Spleen (tissue), 11 donors: ENCODE measurements around the gene APOA1. TPM values are rescaled to one million over a fixed set of nuclear protein-coding genes. Genes with fewer than 3 reads are reported as not detected.
A peak's percentile ranks its signal among the peaks of the same experiment; 100 is the strongest.

Source experiments
- DNase-seq: peaks from one replicate; pipeline ENCODE4 v3.0.0-alpha.2; 2020
- H3K27ac ChIP-seq, 8 donors: fragments of 200-600 bp; sonication (generic) in 7 of 8; 1 replicate in 4 of 8; 2 replicates in 4 of 8; pipeline versions ENCODE4 v1.5.0 to v1.8.0; 2016 to 2021; ENCODE audit warnings: inconsistent platforms in 4 of 8, mild to moderate bottlenecking in 4 of 8, moderate library complexity in 1 of 8
- H3K27me3 ChIP-seq, 7 donors: fragments of 200-600 bp; sonication (generic) in 6 of 7; replicated peaks in 1 of 7; 1 replicate in 4 of 7; 2 replicates in 3 of 7; pipeline versions ENCODE4 v1.5.0 to v1.8.0; 2016 to 2021; ENCODE audit warnings: inconsistent platforms in 3 of 7, mild to moderate bottlenecking in 1 of 7
- H3K36me3 ChIP-seq, 6 donors: fragments of 200-600 bp; sonication (generic) in 5 of 6; 1 replicate in 4 of 6; 2 replicates in 2 of 6; pipeline versions ENCODE4 v1.5.0 to v1.8.0; 2016 to 2021; ENCODE audit warnings: inconsistent platforms in 2 of 6
- H3K4me1 ChIP-seq, 6 donors: fragments of 200-600 bp; sonication (generic) in 5 of 6; 1 replicate in 3 of 6; 2 replicates in 3 of 6; pipeline versions ENCODE4 v1.5.0 to v1.8.0; 2016 to 2021; ENCODE audit warnings: inconsistent platforms in 3 of 6
- H3K4me3 ChIP-seq, 8 donors: fragments of 200-600 bp; sonication (generic) in 7 of 8; 1 replicate in 4 of 8; 2 replicates in 4 of 8; pipeline versions ENCODE4 v1.5.0 to v1.8.0; 2016 to 2021; ENCODE audit warnings: inconsistent platforms in 4 of 8, mild to moderate bottlenecking in 4 of 8, moderate library complexity in 2 of 8
- H3K9me3 ChIP-seq, 8 donors: fragments of 200-600 bp; sonication (generic) in 7 of 8; 1 replicate in 4 of 8; 2 replicates in 4 of 8; pipeline versions ENCODE4 v1.5.0 to v1.8.0; 2016 to 2021; ENCODE audit warnings: inconsistent platforms in 4 of 8
- CTCF ChIP-seq, 11 experiments: fragments of 200-600 bp in 7 of 11; fragments of 450-650 bp in 4 of 11; sonication (generic) in 4 of 11; IDR thresholded peaks in 8 of 11; conservative IDR thresholded peaks in 3 of 11; 1 replicate in 7 of 11; 2 replicates in 4 of 11; pipeline versions ENCODE4 v1.4.0 to v1.8.0; 2016 to 2021; ENCODE audit warnings: antibody characterized with exemption in 11 of 11, inconsistent platforms in 4 of 11, mild to moderate bottlenecking in 1 of 11
- POLR2A ChIP-seq, 3 donors: fragments of 450-650 bp; IDR thresholded peaks; one replicate each; pipeline ENCODE4 v1.5.1; 2017; ENCODE audit warnings: antibody characterized with exemption in 3 of 3, mild to moderate bottlenecking in 1 of 3
- POLR2AphosphoS5 ChIP-seq, 3 donors: sonication (generic); formaldehyde crosslinking; IDR thresholded peaks; one replicate each; pipeline ENCODE4 v1.5.1; 2017; ENCODE audit warnings: antibody characterized with exemption in 3 of 3
- WGBS, 5 donors: extraction: QIAGEN DNeasy Blood & Tissue Kit in 3 of 5; methylation state at CpG; one replicate each; pipeline versions ENCODE4 v1.1.5 to v1.1.7; 2013 to 2018; 5-methylcytosine and 5-hydroxymethylcytosine counted together
- intact Hi-C: fragments of 100-400 bp; cut with DNase I; formaldehyde crosslinking; loops from one replicate; pipeline ENCODE4 v1.15.0; 2023; ENCODE audit warnings: low total_unique reads
- polyA plus RNA-seq, 3 donors: library from polyadenylated mRNA; stranded (reverse); fragments of 200-250 nt; gene quantifications; one replicate each; pipeline ENCODE4 v1.2.1, GENCODE V29; 2013
- total RNA-seq, 7 donors: library from RNA; depleted of rRNA in 3 of 7; stranded (reverse); fragments of >200 nt in 3 of 7; fragmentation: NEBNext Ultra II Directional in 4 of 7; extraction: Animal tissue kit (Norgen Biotek cat#: 25700) in 4 of 7; gene quantifications; one replicate each; pipeline versions ENCODE4 v1.1.0 to v1.2.1, GENCODE V29; 2016 to 2021
- donor health status: healthy with polysubstance abuse.
- donor health status: DM: no; HTN: no; CAD: no; lungs with moderate emphysema.
- donor health status: DM: no; HTN: no; CAD: no.
- donor health status: Bipolar disorder and iron deficiency.
- donor health status: healthy.
- donor health status: DM: no; HTN: no; CAD: no.
- donor health status: DM: yes; HTN: yes; CAD: no.

APOA1 gene
- total and polyA plus RNA-seq, 10 donors = 0.44 to 3.3 (median 1.5) TPM; not detected in 2

- Histone ChIP-seq H3K4me3 (no peak overlapping the region), H3K27ac (no peak overlapping the region), H3K36me3 (peaks cover 0 to 80% (median 67%) of the 10 kb centered on the region in 6 donors), H3K27me3 (no peaks in the 10 kb centered on the region), H3K9me3 (no peaks in the 10 kb centered on the region), H3K4me1 (peaks cover 0 to 22% (median 13%) of the 10 kb centered on the region in 6 donors)
- TF ChIP-seq POLR2A (IDR thresholded peaks at IDR 0.05) = no peak
- TF ChIP-seq CTCF (IDR thresholded peaks at IDR 0.05 in 8 of 11, conservative IDR thresholded peaks at IDR 0.05 in 3 of 11) = no peak
- TF ChIP-seq POLR2AphosphoS5 (IDR thresholded peaks at IDR 0.05) = no peak
- no peak for DNase-seq
- WGBS, 5 donors = 95 to 99% (median 98%) methylated on average over 2 of the region's 2 CpGs
- intact Hi-C loops = loop anchor here (10.0 kb wide), 1 partner anchor 351 kb away; no protein-coding TSS in a partner anchor
These were observed 36.8 kb upstream of the APOA1 start for GRCh38 chr11:116874251-116874650.

- intact Hi-C loops = loop anchor here (10.0 kb wide), 1 partner anchor 351 kb away; no protein-coding TSS in a partner anchor
These were observed 36.0 kb upstream of the APOA1 start for GRCh38 chr11:116873381-116873780.

GRCh38 chr11:116871248-116871647 lies 33.8 kb upstream of the APOA1 start:
- H3K27ac ChIP-seq = peak overlapping the region in 4 of 8 donors; percentile 15 to 45 (median 34)
- H3K9me3 ChIP-seq = no peaks in the 10 kb centered on the region
- H3K4me3 ChIP-seq = no peak overlapping the region
- no peak for DNase-seq
- intact Hi-C loops = loop anchor here (10.0 kb wide), 1 partner anchor 354 kb away; no protein-coding TSS in a partner anchor
- peaks cover 0 to 22% (median 13%) of the 10 kb centered on the region in 6 donors for H3K4me1 ChIP-seq
- TF ChIP-seq CTCF (IDR thresholded peaks at IDR 0.05 in 8 of 11, conservative IDR thresholded peaks at IDR 0.05 in 3 of 11) (no peak), POLR2AphosphoS5 (IDR thresholded peaks at IDR 0.05) (no peak), POLR2A (IDR thresholded peaks at IDR 0.05) (no peak)
- WGBS, 5 donors = 40 to 56% (median 45%) methylated on average over 3 of the region's 3 CpGs
- H3K36me3 ChIP-seq = peaks cover 0 to 100% (median 89%) of the 10 kb centered on the region in 6 donors
- no peaks in the 10 kb centered on the region for H3K27me3 ChIP-seq

More at GRCh38 chr11:116873381-116873780, 36.0 kb upstream of the APOA1 start:
- peaks cover 0 to 22% (median 13%) of the 10 kb centered on the region in 6 donors for H3K4me1 ChIP-seq
- H3K27me3 ChIP-seq = no peaks in the 10 kb centered on the region
- H3K27ac ChIP-seq = no peak overlapping the region
- no peak overlapping the region for H3K4me3 ChIP-seq
- peak in 1 of 3 donors; percentile 20 for TF ChIP-seq POLR2AphosphoS5 (IDR thresholded peaks at IDR 0.05)
- TF ChIP-seq POLR2A (IDR thresholded peaks at IDR 0.05) = no peak
- no peak for TF ChIP-seq CTCF (IDR thresholded peaks at IDR 0.05 in 8 of 11, conservative IDR thresholded peaks at IDR 0.05 in 3 of 11)
- WGBS, 5 donors = 93 to 99% (median 96%) methylated on average over 11 of the region's 11 CpGs
- H3K9me3 ChIP-seq = no peaks in the 10 kb centered on the region
- DNase-seq = no peak
- peaks cover 0 to 89% (median 74%) of the 10 kb centered on the region in 6 donors for H3K36me3 ChIP-seq

- no peak overlapping the region for H3K4me3 ChIP-seq
- intact Hi-C loops = loop anchor here (10.0 kb wide), 1 partner anchor 355 kb away; no protein-coding TSS in a partner anchor
- no peaks in the 10 kb centered on the region for H3K27me3 ChIP-seq
- H3K9me3 ChIP-seq = no peaks in the 10 kb centered on the region
- no peak for DNase-seq
- peaks cover 0 to 22% (median 13%) of the 10 kb centered on the region in 6 donors for H3K4me1 ChIP-seq
- TF ChIP-seq POLR2AphosphoS5 (IDR thresholded peaks at IDR 0.05) (no peak), CTCF (IDR thresholded peaks at IDR 0.05 in 8 of 11, conservative IDR thresholded peaks at IDR 0.05 in 3 of 11) (no peak)
- H3K36me3 ChIP-seq = peaks cover 0 to 100% (median 86%) of the 10 kb centered on the region in 6 donors
- 29 to 52% (median 34%) methylated on average over 3 of the region's 3 CpGs for WGBS, 5 donors
- peak overlapping the region in 3 of 8 donors; percentile 4 to 45 (median 28) for H3K27ac ChIP-seq
These were observed 32.6 kb upstream of the APOA1 start for GRCh38 chr11:116870054-116870453.
